ENCODE results near the gene GPRASP2. TPM values are rescaled to one million over a fixed set of nuclear protein-coding genes. Genes with fewer than 3 reads are reported as not detected.
A peak's percentile ranks its signal among the peaks of the same experiment; 100 is the strongest.

Gene GPRASP2
- total RNA-seq, 1 donor from 2014 or later = 13.4 TPM

DNA sequence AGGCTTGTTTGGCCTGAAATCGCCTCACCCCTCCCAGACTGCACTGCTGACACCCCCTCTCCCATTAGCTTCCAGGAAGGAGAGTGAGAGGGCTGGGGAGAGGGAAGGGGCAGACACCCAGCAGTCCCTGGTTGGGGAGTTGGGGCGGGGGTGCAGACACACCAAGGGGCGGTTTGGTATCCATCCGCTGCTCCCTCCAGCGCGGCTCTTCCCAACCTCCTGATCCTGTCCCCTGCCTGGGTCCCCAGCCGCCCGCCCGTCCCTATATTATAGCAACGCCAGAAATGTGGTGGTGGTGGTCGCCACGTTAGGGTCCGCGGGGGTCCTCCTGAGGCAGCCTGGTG is 33.2 kb downstream of the GPRASP2 start:
- no peak for DNase-seq (ENCODE audit: low spot score)

DNA sequence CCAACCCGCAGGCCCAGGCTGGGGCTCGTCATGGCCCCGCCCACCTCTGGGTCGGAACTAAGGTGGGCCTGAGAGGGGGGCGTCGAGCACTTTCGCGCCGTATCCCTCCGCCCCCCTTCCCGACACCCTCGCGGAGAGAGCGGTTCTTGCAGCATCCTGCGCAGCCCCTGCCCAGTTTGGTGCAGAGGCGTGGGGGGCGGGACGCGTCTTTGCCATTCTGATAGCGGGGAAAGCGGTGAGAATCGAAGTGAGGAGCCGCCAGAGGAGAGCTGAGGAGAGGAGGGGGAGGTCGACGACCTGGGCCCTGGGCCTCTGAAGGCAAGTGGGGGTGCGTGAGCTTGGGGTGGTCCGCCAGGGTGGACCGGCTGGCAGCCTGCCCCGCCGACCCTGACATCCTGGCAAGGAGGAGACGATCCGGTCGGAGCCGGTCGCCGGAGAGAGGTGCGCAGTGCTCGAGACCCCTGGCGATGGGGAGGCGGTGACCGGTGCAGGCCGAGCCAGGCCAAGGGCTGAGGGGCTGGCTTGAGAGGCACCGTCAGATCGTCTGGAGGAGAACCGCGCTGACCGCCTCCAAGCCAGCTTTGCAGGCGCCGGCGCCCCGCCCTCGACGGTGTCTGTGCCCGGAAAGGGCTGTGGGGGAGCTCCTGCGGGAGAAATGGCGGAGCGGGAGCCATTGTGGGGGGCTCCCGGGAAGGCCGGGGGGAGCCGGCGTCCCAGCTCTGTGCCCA is 33.8 kb downstream of the GPRASP2 start:
- peak; percentile 24 for DNase-seq (ENCODE audit: low spot score)

- DNase-seq (ENCODE audit: low spot score) = no peak
Measured at GRCh38 chrX:102765217-102765616, 53.0 kb downstream of the GPRASP2 start.

DNA sequence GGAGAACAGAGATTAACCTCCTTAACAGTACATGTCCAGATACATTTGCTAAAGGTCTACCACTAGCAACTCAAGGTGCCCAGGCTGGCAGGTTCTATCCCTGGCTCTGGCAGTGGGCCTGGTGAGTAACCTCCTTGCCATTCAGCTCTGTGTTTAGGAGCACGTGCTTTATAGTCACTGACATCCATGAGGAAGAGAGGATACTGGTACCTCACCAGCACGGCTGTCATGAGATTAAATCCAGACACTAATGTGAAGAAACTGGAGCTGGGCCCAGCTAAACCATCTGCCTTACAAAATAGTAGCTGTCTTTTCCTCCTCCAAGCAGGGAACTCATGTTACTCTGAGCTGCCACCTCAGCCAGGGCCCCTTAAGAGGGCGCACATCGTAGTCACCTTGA is 53.6 kb downstream of the GPRASP2 start:
- DNase-seq (ENCODE audit: low spot score) = no peak

DNA sequence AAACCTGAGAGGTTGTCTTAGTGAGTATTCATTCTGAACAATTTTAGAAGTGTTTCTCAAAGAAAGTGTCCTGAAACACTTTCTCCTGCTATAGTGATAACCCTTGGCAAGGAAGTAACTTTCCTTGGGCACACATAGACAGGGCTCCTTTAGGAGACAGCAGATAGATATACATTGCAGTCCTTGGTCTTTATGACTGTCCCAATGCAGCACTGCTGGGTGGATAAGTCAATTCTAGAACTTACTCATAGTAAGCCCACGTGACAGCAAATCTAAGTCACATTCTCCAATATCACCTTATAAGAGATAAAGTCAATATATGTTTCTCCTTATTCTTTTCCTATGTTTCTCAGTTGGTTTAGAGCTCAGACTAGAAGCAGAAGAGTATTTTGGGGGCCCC is 55.0 kb downstream of the GPRASP2 start:
- no peak for DNase-seq (ENCODE audit: low spot score)

Other genes starting within 250 kb of the GPRASP2 start
- gene TCP11X2, start 240.6 kb upstream of the GPRASP2 start, total RNA-seq = 0.17 TPM
- not detected for gene TMSB15A, start 195.7 kb upstream of the GPRASP2 start, total RNA-seq
- gene ARMCX5, start 112.9 kb upstream of the GPRASP2 start, total RNA-seq = 13.5 TPM
- 17.6 TPM for gene GPRASP1, start 61.0 kb upstream of the GPRASP2 start, total RNA-seq
- gene GPRASP3, start 8.3 kb downstream of the GPRASP2 start, total RNA-seq = 10.6 TPM
- 0.63 TPM for gene RAB40AL, start 224.8 kb downstream of the GPRASP2 start, total RNA-seq